ENCODE data around the gene PARPBP. TPM values are rescaled to one million over a fixed set of nuclear protein-coding genes. Genes with fewer than 3 reads are reported as not detected.

The PARPBP gene
- total RNA-seq, 1 experiment from 2014 or later: 23.0 TPM

GRCh38 chr12:102174117-102174516 lies 54.1 kb downstream of the PARPBP start:
- no peaks in the 10 kb centered on the region for H3F3A ChIP-seq (ENCODE audit: low read length, unreplicated experiment)
- POLR2A ChIA-PET (ENCODE audit: unreplicated experiment): no interaction called here
- H3K9me3 ChIP-seq (ENCODE audit: low read length): no peaks in the 10 kb centered on the region
- no peak overlapping the region for H3K4me2 ChIP-seq (ENCODE audit: low read length)
- no peak for DNase-seq
- H2AFZ ChIP-seq (ENCODE audit: low read length): no peak overlapping the region
- H3K27ac ChIP-seq (ENCODE audit: low read length): no peak overlapping the region
- H3K36me3 ChIP-seq (ENCODE audit: low read depth, low read length): peaks cover 15% of the 10 kb centered on the region; the same call in 1 of the 2 replicates
- intact Hi-C loops (cut with micrococcal nuclease): no loop called here
- CTCF ChIA-PET: no interaction called here
- H3K27me3 ChIP-seq (ENCODE audit: low read length): no peaks in the 10 kb centered on the region
- TF ChIP-seq CTCF (conservative IDR thresholded peaks at IDR 0.05; ENCODE audit: low read depth, low read length) (no peak), EZH2 (IDR thresholded peaks at IDR 0.05; ENCODE audit: low read length, unreplicated experiment) (no peak), EZH2phosphoT487 (IDR thresholded peaks at IDR 0.05; ENCODE audit: borderline replicate concordance, low read length) (no peak)
- H3K4me3 ChIP-seq (ENCODE audit: low read length): no peak overlapping the region
- no peaks in the 10 kb centered on the region for H3K9me2 ChIP-seq (replicated peaks; ENCODE audit: low read length)
- no peaks in the 10 kb centered on the region for H3K4me1 ChIP-seq (ENCODE audit: insufficient read depth, low read length)
- BruUV-seq (replicated peaks): no TSS peak
- no peak for ATAC-seq
- no peak overlapping the region for H3K9ac ChIP-seq (ENCODE audit: low read length)
- H3K79me2 ChIP-seq (ENCODE audit: low read length): no peaks in the 10 kb centered on the region
- no peaks in the 10 kb centered on the region for H4K20me1 ChIP-seq (ENCODE audit: low read length)

- DNase-seq: no peak
- intact Hi-C loops (cut with micrococcal nuclease): no loop called here
- Histone ChIP-seq H2AFZ (ENCODE audit: low read length) (no peak overlapping the region), H3K27me3 (ENCODE audit: low read length) (no peaks in the 10 kb centered on the region), H3F3A (ENCODE audit: low read length, unreplicated experiment) (no peaks in the 10 kb centered on the region), H3K4me3 (ENCODE audit: low read length) (no peak overlapping the region), H3K79me2 (ENCODE audit: low read length) (no peaks in the 10 kb centered on the region), H3K9me3 (ENCODE audit: low read length) (no peaks in the 10 kb centered on the region), H3K9ac (ENCODE audit: low read length) (no peak overlapping the region), H3K4me2 (ENCODE audit: low read length) (no peak overlapping the region), H3K9me2 (replicated peaks; ENCODE audit: low read length) (no peaks in the 10 kb centered on the region), H3K27ac (ENCODE audit: low read length) (no peak overlapping the region), H3K4me1 (ENCODE audit: insufficient read depth, low read length) (no peaks in the 10 kb centered on the region), H3K36me3 (ENCODE audit: low read depth, low read length) (peaks cover 15% of the 10 kb centered on the region; the same call in 1 of the 2 replicates), H4K20me1 (ENCODE audit: low read length) (no peaks in the 10 kb centered on the region)
- ChIA-PET CTCF (no interaction called here), POLR2A (ENCODE audit: unreplicated experiment) (no interaction called here)
- BruUV-seq (replicated peaks): no TSS peak
- ATAC-seq: no peak
- no peak for TF ChIP-seq EZH2phosphoT487 (IDR thresholded peaks at IDR 0.05; ENCODE audit: borderline replicate concordance, low read length)
- no peak for TF ChIP-seq CTCF (conservative IDR thresholded peaks at IDR 0.05; ENCODE audit: low read depth, low read length)
- TF ChIP-seq EZH2 (IDR thresholded peaks at IDR 0.05; ENCODE audit: low read length, unreplicated experiment): no peak
Observed at GRCh38 chr12:102174761-102175160, 54.8 kb downstream of the PARPBP start.

DNA sequence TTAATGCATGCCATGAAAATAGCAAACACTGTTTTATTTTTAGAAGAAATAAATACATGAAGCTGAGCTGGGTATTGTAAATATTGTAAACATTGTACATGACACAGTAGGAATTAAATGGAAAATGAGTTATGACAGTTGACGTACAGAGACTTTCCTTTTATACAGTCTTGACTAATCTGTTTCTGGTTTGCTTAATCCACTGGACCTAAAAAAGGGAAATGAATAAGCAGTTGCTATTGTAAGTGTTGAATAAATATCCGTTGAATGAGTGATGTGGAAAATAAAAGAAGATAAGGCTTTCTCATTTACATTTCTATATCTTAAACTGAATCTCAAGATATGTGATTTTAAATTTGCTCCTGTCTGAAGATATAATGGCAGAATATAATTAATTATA lies 62.7 kb downstream of the PARPBP start:
- peak; percentile 14 for DNase-seq
- peak; percentile 49 for ATAC-seq
- H2AFZ ChIP-seq (ENCODE audit: low read length): no peak overlapping the region
- no peak overlapping the region for H3K27ac ChIP-seq (ENCODE audit: low read length)
- H3K27me3 ChIP-seq (ENCODE audit: low read length): no peaks in the 10 kb centered on the region
- H4K20me1 ChIP-seq (ENCODE audit: low read length): no peaks in the 10 kb centered on the region
- no peaks in the 10 kb centered on the region for H3K9me3 ChIP-seq (ENCODE audit: low read length)
- TF ChIP-seq EZH2phosphoT487 (IDR thresholded peaks at IDR 0.05; ENCODE audit: borderline replicate concordance, low read length) (no peak), EZH2 (IDR thresholded peaks at IDR 0.05; ENCODE audit: low read length, unreplicated experiment) (no peak), CTCF (conservative IDR thresholded peaks at IDR 0.05; ENCODE audit: low read depth, low read length) (no peak)
- H3F3A ChIP-seq (ENCODE audit: low read length, unreplicated experiment): no peaks in the 10 kb centered on the region
- no peak overlapping the region for H3K9ac ChIP-seq (ENCODE audit: low read length)
- ChIA-PET CTCF (no interaction called here), POLR2A (ENCODE audit: unreplicated experiment) (no interaction called here)
- peaks cover 3% of the 10 kb centered on the region; the same call in 1 of the 2 replicates for H3K36me3 ChIP-seq (ENCODE audit: low read depth, low read length)
- no TSS peak for BruUV-seq (replicated peaks)
- H3K4me2 ChIP-seq (ENCODE audit: low read length): no peak overlapping the region
- no peaks in the 10 kb centered on the region for H3K9me2 ChIP-seq (replicated peaks; ENCODE audit: low read length)
- H3K4me3 ChIP-seq (ENCODE audit: low read length): no peak overlapping the region
- no peaks in the 10 kb centered on the region for H3K79me2 ChIP-seq (ENCODE audit: low read length)
- H3K4me1 ChIP-seq (ENCODE audit: insufficient read depth, low read length): no peaks in the 10 kb centered on the region
- intact Hi-C loops (cut with micrococcal nuclease): no loop called here
